Nephron progenitor cell (in vitro differentiated cells): Measurements from ENCODE around the gene EIF3K.
"Not testable (repeated sequence)": the region's sequence is repeated elsewhere in the genome, so short reads cannot be mapped to it uniquely, and the experiment has no call there.

Experiments used
- DNase-seq: peaks from one replicate; pipeline ENCODE4 v3.0.0; 2021
- H3K27ac Mint-ChIP-seq: 2 replicates; pipeline ENCODE4 v1.8.0; 2021; ENCODE audit warnings: mild to moderate bottlenecking, moderate library complexity, mixed read lengths
- H3K27me3 Mint-ChIP-seq: 2 replicates; pipeline ENCODE4 v1.8.0; 2021; ENCODE audit warnings: mild to moderate bottlenecking, low read depth, mixed read lengths; ENCODE audit not compliant: poor library complexity
- H3K36me3 Mint-ChIP-seq: 2 replicates; pipeline ENCODE4 v1.8.0; 2021; ENCODE audit warnings: low read depth, mixed read lengths
- H3K4me1 Mint-ChIP-seq: 2 replicates; pipeline ENCODE4 v1.8.0; 2021; ENCODE audit warnings: mixed read lengths
- H3K4me3 Mint-ChIP-seq: 2 replicates; pipeline ENCODE4 v1.8.0; 2021; ENCODE audit warnings: mild to moderate bottlenecking, moderate library complexity, mixed read lengths
- H3K9me3 Mint-ChIP-seq: 2 replicates; pipeline ENCODE4 v1.8.0; 2021; ENCODE audit warnings: mild to moderate bottlenecking, moderate library complexity, mixed read lengths
- CTCF ChIP-seq: fragments of 200-600 bp; sonication (generic); IDR thresholded peaks from 2 replicates; pipeline ENCODE4 v1.5.0; 2021; ENCODE audit warnings: antibody characterized with exemption

The EIF3K gene

GRCh38 chr19:38624822-38625221 is 5.8 kb downstream of the EIF3K start:
- peaks cover 58% of the 10 kb centered on the region for H3K36me3 Mint-ChIP-seq
- no peaks in the 10 kb centered on the region for H3K9me3 Mint-ChIP-seq
- no peak for TF ChIP-seq CTCF
- peaks cover 6% of the 10 kb centered on the region for H3K4me1 Mint-ChIP-seq
- H3K27me3 Mint-ChIP-seq: peaks cover 6% of the 10 kb centered on the region
- H3K4me3 Mint-ChIP-seq: no peak overlapping the region
- H3K27ac Mint-ChIP-seq: no peak overlapping the region
- no peak for DNase-seq

GRCh38 chr19:38626401-38626800 is 7.4 kb downstream of the EIF3K start:
- peaks cover 65% of the 10 kb centered on the region for H3K36me3 Mint-ChIP-seq
- H3K4me3 Mint-ChIP-seq: no peak overlapping the region

GRCh38 chr19:38629568-38629967 is 10.6 kb downstream of the EIF3K start:
- H3K36me3 Mint-ChIP-seq: peaks cover 69% of the 10 kb centered on the region
- peaks cover 3% of the 10 kb centered on the region for H3K27me3 Mint-ChIP-seq

More at GRCh38 chr19:38626401-38626800, 7.4 kb downstream of the EIF3K start:
- DNase-seq: no peak
- H3K27ac Mint-ChIP-seq: no peak overlapping the region
- H3K4me1 Mint-ChIP-seq: peaks cover 7% of the 10 kb centered on the region
- no peaks in the 10 kb centered on the region for H3K9me3 Mint-ChIP-seq
- H3K27me3 Mint-ChIP-seq: peaks cover 6% of the 10 kb centered on the region
- TF ChIP-seq CTCF: no peak

GRCh38 chr19:38631301-38631700 is 12.3 kb downstream of the EIF3K start:
- H3K27me3 Mint-ChIP-seq, H3K4me3 Mint-ChIP-seq, H3K9me3 Mint-ChIP-seq, DNase-seq: not testable (repeated sequence)
- H3K27ac Mint-ChIP-seq: peak overlapping the region; percentile 96
- H3K36me3 Mint-ChIP-seq: peaks cover 62% of the 10 kb centered on the region
- peaks cover 27% of the 10 kb centered on the region for H3K4me1 Mint-ChIP-seq

More at GRCh38 chr19:38629568-38629967, 10.6 kb downstream of the EIF3K start:
- no peak for DNase-seq
- Mint-ChIP-seq H3K9me3 (no peaks in the 10 kb centered on the region), H3K4me1 (peaks cover 15% of the 10 kb centered on the region), H3K4me3 (no peak overlapping the region), H3K27ac (peak overlapping the region; percentile 87)
- TF ChIP-seq CTCF: no peak

GRCh38 chr19:38631811-38632475 is 13.0 kb downstream of the EIF3K start:
- not testable (repeated sequence) for DNase-seq, H3K27me3 Mint-ChIP-seq, H3K4me3 Mint-ChIP-seq, H3K9me3 Mint-ChIP-seq
- peaks cover 33% of the 10 kb centered on the region for H3K4me1 Mint-ChIP-seq
- H3K27ac Mint-ChIP-seq: peak overlapping the region; percentile 96
- H3K36me3 Mint-ChIP-seq: peaks cover 61% of the 10 kb centered on the region

- H3K27me3 Mint-ChIP-seq: peaks cover 1% of the 10 kb centered on the region
- H3K4me3 Mint-ChIP-seq: no peak overlapping the region
- TF ChIP-seq CTCF: no peak
- no peaks in the 10 kb centered on the region for H3K9me3 Mint-ChIP-seq
- H3K4me1 Mint-ChIP-seq: peaks cover 38% of the 10 kb centered on the region
- peaks cover 59% of the 10 kb centered on the region for H3K36me3 Mint-ChIP-seq
- no peak for DNase-seq
- peak overlapping the region; percentile 94 for H3K27ac Mint-ChIP-seq
These were observed 13.7 kb downstream of the EIF3K start for GRCh38 chr19:38632476-38633213.
